Duodenal mucosa (tissue), 2 donors: ENCODE measurements around the gene GPR119.
"Not testable (repeated sequence)": the region's sequence is repeated elsewhere in the genome, so short reads cannot be mapped to it uniquely, and the experiment has no call there.

Experiments used
- H3K27ac ChIP-seq: one replicate; pipeline ENCODE4 v1.7.0; 2013; ENCODE audit warnings: low read depth, low read length
- H3K27me3 ChIP-seq, 2 donors: one replicate each; pipeline ENCODE4 v1.7.0; 2013; ENCODE audit warnings: low read length in 2 of 2, control low read depth in 1 of 2; ENCODE audit not compliant: insufficient read depth in 2 of 2, control insufficient read depth in 1 of 2
- H3K36me3 ChIP-seq, 2 donors: one replicate each; pipeline ENCODE4 v1.7.0; 2013; ENCODE audit warnings: low read length in 2 of 2, control low read depth in 1 of 2; ENCODE audit not compliant: insufficient read depth in 2 of 2, control insufficient read depth in 1 of 2
- H3K4me1 ChIP-seq, 2 donors: one replicate each; pipeline ENCODE4 v1.7.0; 2013; ENCODE audit warnings: low read length in 2 of 2, control low read depth in 1 of 2; ENCODE audit not compliant: insufficient read depth in 2 of 2, control insufficient read depth in 1 of 2
- H3K4me3 ChIP-seq, 2 donors: one replicate each; pipeline ENCODE4 v1.7.0; 2013; ENCODE audit warnings: low read length in 2 of 2, low read depth in 1 of 2
- H3K9ac ChIP-seq, 2 donors: one replicate each; pipeline ENCODE4 v1.7.0; 2013; ENCODE audit warnings: low read length in 2 of 2, low read depth in 1 of 2
- H3K9me3 ChIP-seq, 2 donors: one replicate each; pipeline ENCODE4 v1.7.0; 2013; ENCODE audit warnings: low read length in 2 of 2, control low read depth in 1 of 2; ENCODE audit not compliant: control insufficient read depth in 1 of 2

The GPR119 gene

DNA sequence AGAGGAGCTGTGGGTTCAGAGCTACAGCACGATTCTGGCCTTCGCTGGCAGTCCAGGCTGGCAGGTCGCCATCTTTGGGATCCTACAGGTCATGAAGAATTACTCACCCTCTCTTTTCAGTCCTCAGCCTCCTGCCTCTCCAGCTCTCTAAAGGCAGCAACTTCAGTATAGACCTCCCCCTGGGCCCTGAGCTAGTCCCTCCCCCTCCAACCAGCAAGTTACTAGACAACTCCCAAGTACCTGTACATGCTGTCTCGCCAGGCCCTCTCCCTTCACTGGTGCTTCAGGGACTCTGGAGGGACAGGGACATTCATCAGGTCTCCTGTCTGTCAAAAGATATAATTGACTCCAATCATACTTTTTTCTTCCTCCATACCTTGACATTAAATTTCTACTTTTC, at the start of gene GPR119:
Gene GPR119, minus strand, starts transcription at position 155 of the 400 bp plus-strand sequence. CDS start 227 bp downstream, outside the sequence.
- no peaks in the 10 kb centered on the region for H3K36me3 ChIP-seq

GRCh38 chrX:130429236-130429635, 43.8 kb upstream of the GPR119 start:
- H3K4me3 ChIP-seq, H3K27me3 ChIP-seq, H3K27ac ChIP-seq, H3K4me1 ChIP-seq, H3K9ac ChIP-seq, H3K36me3 ChIP-seq, H3K9me3 ChIP-seq: not testable (repeated sequence)

More for the DNA sequence above, at the start of gene GPR119:
- Histone ChIP-seq H3K9me3 (no peaks in the 10 kb centered on the region), H3K27ac (no peak within 1 kb of the TSS), H3K9ac (no peak within 1 kb of the TSS), H3K27me3 (no peaks in the 10 kb centered on the region), H3K4me3 (no peak within 1 kb of the TSS), H3K4me1 (no peaks in the 10 kb centered on the region)

DNA sequence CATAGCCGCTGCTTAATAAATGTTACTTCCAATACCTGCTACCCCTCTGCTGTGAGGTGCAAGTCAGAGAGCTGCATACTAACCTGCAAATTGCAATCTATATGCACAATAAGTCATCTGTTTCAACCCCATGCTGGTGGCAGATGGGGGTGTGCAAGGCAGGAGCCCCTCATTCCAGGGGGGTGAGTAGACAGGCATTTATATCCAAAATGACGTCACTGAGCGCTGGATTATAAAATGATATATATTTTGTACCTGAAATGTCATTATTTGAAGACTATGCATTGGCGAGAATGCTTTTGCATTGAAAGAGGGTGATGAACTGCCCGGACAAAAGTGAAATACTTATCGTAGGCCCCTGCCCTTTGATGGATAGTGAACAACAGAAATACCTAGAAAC, 41.1 kb upstream of the GPR119 start:
- no peaks in the 10 kb centered on the region for H3K36me3 ChIP-seq

DNA sequence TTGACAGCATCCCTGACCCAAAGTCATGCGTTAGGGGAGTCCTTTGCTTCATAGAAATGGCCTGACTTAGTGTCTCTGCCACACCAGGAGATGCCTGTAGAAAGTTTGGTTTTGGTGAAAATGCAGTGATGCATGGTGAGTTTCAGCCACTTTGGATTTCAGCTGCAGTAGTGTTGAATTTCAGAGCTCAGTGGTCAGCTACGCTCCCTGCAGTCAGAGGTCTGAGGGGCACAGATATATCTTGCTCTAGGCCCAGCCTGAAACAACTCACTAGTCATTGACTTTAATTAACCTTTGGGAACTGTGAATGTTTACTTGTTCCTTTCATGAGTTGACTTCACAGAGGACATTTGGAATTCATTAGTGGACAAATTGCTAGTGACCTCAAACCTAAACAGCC, 33.8 kb upstream of the GPR119 start:
- no peaks in the 10 kb centered on the region for H3K9me3 ChIP-seq
- H3K9ac ChIP-seq, result no peak overlapping the region
- H3K36me3 ChIP-seq, result peaks cover 0 to 4% of the 10 kb centered on the region in 2 donors
- no peaks in the 10 kb centered on the region for H3K4me1 ChIP-seq
- H3K27me3 ChIP-seq, result no peaks in the 10 kb centered on the region
- no peak overlapping the region for H3K4me3 ChIP-seq
- no peak overlapping the region for H3K27ac ChIP-seq

More for the DNA sequence above, 41.1 kb upstream of the GPR119 start:
- Histone ChIP-seq H3K4me3 (no peak overlapping the region), H3K9ac (no peak overlapping the region), H3K27me3 (no peaks in the 10 kb centered on the region), H3K27ac (no peak overlapping the region), H3K9me3 (no peaks in the 10 kb centered on the region), H3K4me1 (no peaks in the 10 kb centered on the region)

DNA sequence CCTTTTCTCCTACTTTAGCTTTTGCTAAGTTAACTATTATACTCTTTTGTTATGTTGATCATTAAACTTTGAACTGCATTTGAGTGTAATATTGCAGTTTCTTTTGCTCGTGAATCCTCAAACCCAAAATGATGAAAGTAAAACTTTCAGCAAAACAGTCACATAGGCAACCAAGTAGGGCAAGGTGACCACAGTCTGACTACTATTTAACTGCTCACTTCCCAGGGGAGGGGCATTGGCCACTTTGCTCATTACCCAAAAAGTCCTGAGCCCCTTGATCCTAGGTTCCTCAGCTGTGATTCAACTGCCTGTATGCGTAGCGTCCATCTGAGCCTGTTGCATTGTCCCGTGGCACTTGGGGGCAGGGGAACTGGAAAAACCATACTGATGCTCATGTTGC, 33.3 kb upstream of the GPR119 start:
- peaks cover 4% of the 10 kb centered on the region in 2 donors for H3K36me3 ChIP-seq
- no peaks in the 10 kb centered on the region for H3K27me3 ChIP-seq
- no peak overlapping the region for H3K9ac ChIP-seq
- no peaks in the 10 kb centered on the region for H3K4me1 ChIP-seq
- no peaks in the 10 kb centered on the region for H3K9me3 ChIP-seq
- no peak overlapping the region for H3K27ac ChIP-seq
- H3K4me3 ChIP-seq, result no peak overlapping the region

DNA sequence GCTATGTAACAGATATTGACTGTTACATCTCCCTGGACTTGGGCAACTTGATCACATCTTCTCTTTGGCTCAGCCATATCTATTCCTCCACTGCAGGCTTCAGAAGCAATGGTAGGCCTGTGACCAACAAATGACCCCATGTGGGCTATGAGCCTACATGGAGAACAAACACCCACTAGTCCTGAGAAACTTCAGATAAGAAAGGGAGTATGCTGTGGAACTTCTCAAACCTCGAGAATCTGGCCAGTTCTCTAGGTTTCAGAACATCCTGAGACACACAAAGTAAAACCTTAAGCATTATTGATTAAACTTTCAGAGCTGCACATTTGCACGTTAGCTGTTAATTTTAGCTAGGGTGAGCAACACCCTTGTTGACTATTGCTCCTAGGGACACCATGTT, 32.6 kb upstream of the GPR119 start:
- no peaks in the 10 kb centered on the region for H3K4me1 ChIP-seq
- no peaks in the 10 kb centered on the region for H3K9me3 ChIP-seq
- H3K4me3 ChIP-seq, result no peak overlapping the region
- H3K36me3 ChIP-seq, result peaks cover 4% of the 10 kb centered on the region in 2 donors
- no peaks in the 10 kb centered on the region for H3K27me3 ChIP-seq
- no peak overlapping the region for H3K9ac ChIP-seq
- H3K27ac ChIP-seq, result no peak overlapping the region

GRCh38 chrX:130416785-130417184, 31.3 kb upstream of the GPR119 start:
- no peak overlapping the region for H3K9ac ChIP-seq
- H3K27ac ChIP-seq, result no peak overlapping the region
- H3K27me3 ChIP-seq, result no peaks in the 10 kb centered on the region
- no peaks in the 10 kb centered on the region for H3K4me1 ChIP-seq
- no peaks in the 10 kb centered on the region for H3K9me3 ChIP-seq
- no peak overlapping the region for H3K4me3 ChIP-seq
- peaks cover 4 to 5% of the 10 kb centered on the region in 2 donors for H3K36me3 ChIP-seq

DNA sequence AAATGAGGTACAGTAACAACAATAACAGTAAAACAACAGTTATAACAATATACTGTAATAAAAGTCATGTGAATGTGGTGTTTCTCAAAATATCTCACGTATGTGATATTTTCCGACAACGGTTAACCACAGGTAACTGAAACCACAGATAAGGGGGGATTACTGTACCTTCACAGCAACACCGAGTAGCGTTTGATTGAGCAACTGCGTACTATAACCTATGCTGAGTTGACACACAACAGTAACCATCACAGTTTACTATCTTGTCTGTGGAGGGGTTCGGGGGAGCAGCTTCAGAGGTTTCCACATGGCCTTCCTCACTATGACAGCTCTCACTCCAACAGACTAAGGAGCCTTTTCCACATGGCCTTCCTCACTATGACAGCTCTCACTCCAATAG, 29.7 kb upstream of the GPR119 start:
- H3K27me3 ChIP-seq, result no peaks in the 10 kb centered on the region
- no peaks in the 10 kb centered on the region for H3K4me1 ChIP-seq
- no peak overlapping the region for H3K4me3 ChIP-seq

GRCh38 chrX:130414800-130415199, 29.3 kb upstream of the GPR119 start:
- no peaks in the 10 kb centered on the region for H3K4me1 ChIP-seq
- no peaks in the 10 kb centered on the region for H3K27me3 ChIP-seq
- peaks cover 4 to 21% of the 10 kb centered on the region in 2 donors for H3K36me3 ChIP-seq
- no peak overlapping the region for H3K27ac ChIP-seq
- no peak overlapping the region for H3K9ac ChIP-seq
- H3K4me3 ChIP-seq, result no peak overlapping the region
- no peaks in the 10 kb centered on the region for H3K9me3 ChIP-seq

More for the DNA sequence above, 29.7 kb upstream of the GPR119 start:
- H3K27ac ChIP-seq, result no peak overlapping the region
- H3K36me3 ChIP-seq, result peaks cover 4 to 17% of the 10 kb centered on the region in 2 donors
- no peak overlapping the region for H3K9ac ChIP-seq
- H3K9me3 ChIP-seq, result no peaks in the 10 kb centered on the region

GRCh38 chrX:130413415-130413814, 27.9 kb upstream of the GPR119 start:
- no peaks in the 10 kb centered on the region for H3K4me1 ChIP-seq
- no peak overlapping the region for H3K9ac ChIP-seq
- no peak overlapping the region for H3K27ac ChIP-seq
- H3K4me3 ChIP-seq, result no peak overlapping the region
- no peaks in the 10 kb centered on the region for H3K9me3 ChIP-seq
- peaks cover 7 to 29% of the 10 kb centered on the region in 2 donors for H3K36me3 ChIP-seq
- H3K27me3 ChIP-seq, result no peaks in the 10 kb centered on the region

DNA sequence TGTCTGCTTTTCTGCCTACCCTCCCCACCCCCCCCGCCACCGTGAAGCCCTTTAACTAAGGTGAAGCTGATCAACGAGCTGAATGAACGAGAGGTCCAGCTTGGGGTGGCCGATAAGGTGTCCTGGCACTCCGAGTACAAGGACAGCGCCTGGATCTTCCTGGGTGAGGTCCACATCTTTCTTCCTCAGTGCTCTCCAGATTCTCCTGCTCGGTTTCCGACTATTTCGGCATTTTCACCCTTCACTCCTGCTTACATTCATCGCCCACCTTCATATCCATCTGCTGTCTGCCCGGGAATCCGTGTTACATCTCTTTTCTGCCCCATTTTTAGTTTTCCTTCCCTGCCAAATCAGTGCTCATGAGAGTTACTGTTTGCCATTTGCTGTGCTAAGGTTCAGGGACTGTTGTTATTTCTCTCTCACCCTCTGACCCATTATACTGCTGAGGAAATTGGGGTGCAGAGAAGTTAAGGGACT, 16.8 kb upstream of the GPR119 start:
- Histone ChIP-seq H3K27ac (no peak overlapping the region), H3K27me3 (peaks cover 0 to under 1% of the 10 kb centered on the region in 2 donors), H3K9ac (peak overlapping the region; percentile 60 to 78), H3K4me3 (peak overlapping the region; percentile 87 to 91), H3K9me3 (no peaks in the 10 kb centered on the region), H3K4me1 (peaks cover 5 to 12% of the 10 kb centered on the region in 2 donors), H3K36me3 (peaks cover 0 to 8% of the 10 kb centered on the region in 2 donors)
